CD4-positive, alpha-beta T cell treated with Interleukin-1 beta for 1 hour (primary cell): Measurements from ENCODE around the gene HMGN3.

Experiments used
- DNase-seq, 2 donors: peaks; one replicate each; pipeline ENCODE4 v3.0.0-alpha.2; 2020 to 2022

Gene HMGN3

DNA sequence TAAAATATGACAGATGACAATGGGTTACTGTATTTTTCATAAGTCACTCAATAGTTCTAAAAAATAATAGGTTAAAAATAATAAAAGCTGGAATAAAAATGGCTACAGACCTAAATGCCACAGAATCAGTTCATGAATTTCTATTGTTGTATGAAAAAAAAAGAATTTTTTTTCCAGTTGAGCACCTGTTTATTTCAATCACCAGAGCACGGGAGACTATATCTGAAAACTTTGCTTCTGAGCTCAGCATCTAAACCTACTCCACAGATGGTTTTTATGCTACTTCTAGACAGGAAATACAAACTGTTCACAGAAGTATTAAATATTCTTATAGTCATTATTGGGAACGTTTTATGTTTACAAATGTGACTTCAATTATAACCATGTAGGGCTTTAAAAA, 50.4 kb downstream of the HMGN3 start:
- no peak for DNase-seq

GRCh38 chr6:79180052-79180451, 54.4 kb downstream of the HMGN3 start:
- no peak for DNase-seq

DNA sequence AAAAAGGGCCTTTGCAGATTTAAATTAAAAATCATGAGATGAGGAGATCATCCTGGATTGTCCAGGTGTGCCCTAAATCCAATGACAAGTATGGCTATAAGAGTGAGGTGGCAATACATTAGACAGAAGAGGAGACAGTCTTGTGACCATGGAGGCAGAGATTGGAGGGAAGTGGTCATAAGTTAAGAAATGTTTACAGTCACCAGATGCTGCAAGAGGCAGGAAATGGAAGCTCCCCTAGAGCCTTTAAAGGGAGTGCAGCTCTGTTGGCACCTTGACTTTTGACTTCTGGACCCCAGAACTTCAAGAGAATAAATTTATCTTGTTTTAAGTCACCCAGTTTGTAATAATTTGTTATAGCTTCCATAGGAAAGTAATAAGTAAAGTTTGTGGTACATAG, 61.1 kb downstream of the HMGN3 start:
- DNase-seq = no peak

DNA sequence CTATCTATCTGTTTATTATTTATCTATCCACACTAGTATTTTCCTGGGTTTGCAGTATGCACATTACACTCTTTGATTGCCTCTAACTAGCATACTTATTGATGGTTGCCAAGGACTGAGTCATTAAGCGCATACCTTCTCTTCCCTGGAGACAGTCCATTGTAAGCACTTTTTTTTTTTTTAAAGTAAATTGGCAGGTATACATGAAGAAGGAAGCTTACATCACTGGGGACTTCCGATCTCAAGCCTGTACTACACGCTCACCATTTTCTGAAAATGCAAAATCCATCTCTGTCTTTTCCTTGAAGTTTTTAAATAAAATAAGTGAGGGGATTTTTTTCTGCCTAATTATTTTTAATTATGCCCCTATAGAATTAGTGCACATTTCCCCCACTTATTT, 63.5 kb downstream of the HMGN3 start:
- no peak for DNase-seq

DNA sequence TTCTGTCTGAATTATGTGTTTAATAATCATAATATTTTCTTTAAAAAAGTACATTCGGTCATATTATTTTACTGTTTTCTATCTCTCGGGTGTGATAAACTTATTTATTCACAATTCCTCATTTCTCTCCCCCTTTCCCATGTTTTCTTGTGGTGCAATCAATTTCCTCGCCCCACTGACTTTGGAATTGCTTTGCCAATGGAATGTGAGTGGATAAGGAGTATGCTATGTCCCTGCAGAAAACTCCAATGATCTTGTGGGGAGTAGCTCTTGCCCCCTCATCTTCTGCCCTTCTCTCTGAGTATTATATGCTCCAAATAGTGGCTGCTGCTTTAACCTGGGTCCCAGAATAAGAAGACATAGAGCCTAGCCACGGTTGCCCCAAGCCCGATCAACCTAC, 64.1 kb downstream of the HMGN3 start:
- no peak for DNase-seq

DNA sequence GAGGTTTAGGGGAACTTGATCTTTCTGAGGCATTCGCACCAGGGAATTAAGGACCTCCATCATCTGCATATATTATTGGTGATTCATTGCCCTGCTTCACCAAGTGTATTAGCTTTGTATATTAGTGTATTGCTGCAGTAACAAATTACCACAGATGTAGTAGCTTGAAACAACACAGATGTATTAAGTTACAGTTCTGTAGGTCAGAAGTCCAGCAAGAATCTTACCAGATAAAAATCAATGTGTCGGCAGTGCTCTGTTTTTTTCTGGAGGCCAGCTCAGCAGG, 65.8 kb downstream of the HMGN3 start:
- DNase-seq = no peak

DNA sequence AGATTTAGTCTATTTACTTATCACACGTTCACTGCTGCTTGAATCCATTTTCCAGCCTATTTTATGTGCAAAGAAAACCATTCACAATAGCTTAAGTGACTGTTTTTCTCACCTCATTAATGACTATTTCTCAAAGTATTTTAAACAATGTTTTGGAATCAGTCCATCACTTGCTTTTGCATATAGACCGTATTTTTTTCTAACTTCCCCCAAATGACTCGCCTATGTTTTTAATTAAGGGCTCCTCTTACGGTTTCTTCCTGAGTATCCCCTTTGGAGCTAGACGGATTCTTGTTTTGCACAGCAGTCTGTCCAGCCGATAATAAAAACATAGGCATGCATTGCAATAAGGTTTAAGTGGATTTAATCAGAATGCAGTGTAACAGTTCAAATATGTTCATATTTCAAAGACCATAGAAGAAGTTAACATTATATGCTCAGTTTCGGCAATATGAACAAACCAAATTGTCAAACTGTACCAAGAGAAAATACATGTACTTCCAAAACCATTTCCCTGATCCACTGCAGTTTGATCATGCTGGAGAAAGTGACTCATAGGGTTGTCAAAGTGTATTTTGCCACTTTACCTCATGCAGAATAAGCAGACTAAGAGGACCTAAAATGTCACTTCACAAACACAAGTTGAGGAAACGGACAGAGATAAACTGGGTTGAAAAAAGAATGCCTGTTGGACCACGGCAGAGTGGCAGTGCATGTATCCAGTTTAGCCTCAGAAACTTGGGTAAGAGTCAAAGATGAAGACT, 66.4 kb downstream of the HMGN3 start:
- no peak for DNase-seq

GRCh38 chr6:79159846-79160245, 74.6 kb downstream of the HMGN3 start:
- no peak for DNase-seq

GRCh38 chr6:79158856-79159516, 75.5 kb downstream of the HMGN3 start:
- DNase-seq = no peak

- no peak for DNase-seq
Observed at GRCh38 chr6:79157961-79158644, 76.4 kb downstream of the HMGN3 start.

GRCh38 chr6:79152269-79152737, 82.2 kb downstream of the HMGN3 start:
- no peak for DNase-seq
